Astrocyte (in vitro differentiated cells and primary cell): ENCODE results near the gene METTL24.

Source experiments
- CTCF ChIP-seq: IDR thresholded peaks from 2 replicates; pipeline ENCODE4 v1.5.1; 2011; ENCODE audit warnings: low read depth, mild to moderate bottlenecking, inconsistent platforms, low read length, moderate library complexity; ENCODE audit not compliant: insufficient read depth
- EZH2 ChIP-seq: IDR thresholded peaks from 2 replicates; pipeline ENCODE4 v1.6.1; 2012; ENCODE audit warnings: mild to moderate bottlenecking, low read length, inconsistent platforms; ENCODE audit not compliant: insufficient read depth

GRCh38 chr6:110324548-110324947 lies 33.6 kb downstream of the METTL24 start:
- TF ChIP-seq CTCF = no peak
- TF ChIP-seq EZH2 = no peak
